Naive thymus-derived CD8-positive, alpha-beta T cell (primary cell): ENCODE results near the gene RAB23. TPM values are rescaled to one million over a fixed set of nuclear protein-coding genes. Genes with fewer than 3 reads are reported as not detected.

ENCODE experiments used
- ATAC-seq, 2 donors: fragments of 150-1000 bp; cut with Tn5 transposase in 1 of 2; sonication (Bioruptor Pico), chemical (Tn5 transposase) in 1 of 2; 1 replicate in 1 of 2; 2 replicates in 1 of 2; pipeline ENCODE4 v1.10.0; 2021; ENCODE audit warnings: mild to moderate bottlenecking in 2 of 2, moderate library complexity in 2 of 2
- POLR2A ChIA-PET: fragments of 350-600 bp; sonication (Branson Sonifier 250); formaldehyde crosslinking; loops from one replicate; lab custom pipeline; 2021; ENCODE audit warnings: antibody characterized with exemption; lab: Charles Lee
- DNase-seq, 10 donors: peaks; one replicate each; pipeline versions ENCODE4 v3.0.0 to v3.0.0-alpha.2; 2020 to 2022
- H3K27ac Mint-ChIP-seq, 10 donors: one replicate each; pipeline ENCODE4 v1.8.0; 2020 to 2022; ENCODE audit warnings: mild to moderate bottlenecking in 10 of 10, mixed read lengths in 10 of 10, moderate library complexity in 4 of 10, inconsistent platforms in 1 of 10
- H3K27me3 Mint-ChIP-seq, 5 donors: one replicate each; pipeline ENCODE4 v1.8.0; 2021 to 2022; ENCODE audit warnings: mixed read lengths in 5 of 5
- H3K36me3 Mint-ChIP-seq, 3 donors: one replicate each; pipeline ENCODE4 v1.8.0; 2020 to 2022; ENCODE audit warnings: mixed read lengths in 3 of 3, mild to moderate bottlenecking in 2 of 3, inconsistent platforms in 1 of 3
- H3K4me1 Mint-ChIP-seq, 4 donors: one replicate each; pipeline ENCODE4 v1.8.0; 2021 to 2022; ENCODE audit warnings: mixed read lengths in 4 of 4
- H3K4me3 Mint-ChIP-seq, 10 donors: one replicate each; pipeline ENCODE4 v1.8.0; 2020 to 2022; ENCODE audit warnings: mild to moderate bottlenecking in 10 of 10, mixed read lengths in 10 of 10, moderate library complexity in 6 of 10, inconsistent platforms in 1 of 10
- H3K9me3 Mint-ChIP-seq, 9 donors: one replicate each; pipeline ENCODE4 v1.8.0; 2020 to 2022; ENCODE audit warnings: mixed read lengths in 9 of 9, mild to moderate bottlenecking in 3 of 9, inconsistent platforms in 1 of 9, moderate library complexity in 1 of 9
- polyA plus RNA-seq, 3 donors: library from polyadenylated mRNA; unstranded; fragments of 300-500 nt; fragmentation: Illumina TruSeq; gene quantifications; one replicate each; pipeline ENCODE4 v1.2.3, GENCODE V29; 2021
- total RNA-seq, 8 experiments: library from RNA in 2 of 8; stranded (reverse) in 2 of 8; gene quantifications; one replicate each; pipeline ENCODE4 v1.2.3 and lab custom pipeline; 2021 to 2026

Gene RAB23
- total RNA-seq (1 to 10 TPM in 1 of 2 experiments, under 1 TPM in 1; 0.73 to 1.3 TPM), polyA plus RNA-seq (under 1 TPM; 0.53 to 0.97 (median 0.56) TPM), total RNA-seq (lab: John Stamatoyannopoulos, UW) (0.49 to 5.2 (median 2.3) reads per million in 6 experiments)

DNA sequence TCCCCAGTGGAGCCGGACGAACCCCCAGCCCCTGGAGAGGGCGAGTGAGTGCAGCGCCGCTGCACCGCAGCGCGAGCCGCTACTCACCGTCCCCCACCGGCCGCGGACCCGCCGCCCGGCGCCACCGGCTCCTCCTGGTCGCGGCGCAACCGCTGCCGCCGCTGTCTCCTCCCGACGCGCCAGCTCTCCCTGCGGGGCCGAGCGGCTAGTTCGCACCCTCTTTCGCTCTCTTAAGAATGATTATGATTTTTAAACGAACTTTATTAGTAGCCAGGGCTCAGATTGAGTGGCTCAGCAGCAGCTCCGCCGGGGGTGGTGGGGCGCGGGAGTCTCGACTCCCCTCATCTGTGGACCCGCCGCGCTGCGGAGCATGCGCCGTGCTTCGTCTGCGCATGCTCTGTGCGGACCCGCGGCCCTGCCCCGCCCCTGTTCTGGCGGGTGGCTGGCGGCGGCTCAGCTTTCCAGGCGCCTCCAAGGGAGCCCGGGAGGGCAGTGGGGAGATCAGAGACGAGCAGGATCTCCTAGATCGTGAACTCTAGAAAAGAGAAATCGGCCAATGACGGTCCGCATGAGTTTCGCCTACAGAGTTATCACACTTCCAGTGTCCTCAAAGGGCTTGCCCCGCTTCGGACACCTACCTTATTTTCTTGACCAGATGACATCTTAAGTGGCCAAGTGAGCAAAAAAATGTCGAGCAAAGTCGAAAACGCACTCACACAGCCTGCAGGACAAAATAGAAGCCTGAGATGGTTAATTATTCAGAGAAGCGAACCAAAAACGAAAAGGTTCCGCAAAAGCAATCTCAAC is at the start of gene RAB23:
TSS of gene RAB23 (minus strand) at position 372 of the 807 bp plus-strand sequence. CDS start 11,927 bp downstream, outside the sequence.
- Mint-ChIP-seq H3K4me1 (peaks cover 5 to 8% (median 6%) of the 10 kb centered on the region in 4 donors), H3K4me3 (peak within 1 kb of the TSS; percentile 95 to 100 (median 99)), H3K27me3 (peaks cover 4 to 21% (median 11%) of the 10 kb centered on the region in 5 donors), H3K27ac (peak within 1 kb of the TSS; percentile 84 to 97 (median 92)), H3K36me3 (peaks cover 0 to 4% (median 0%) of the 10 kb centered on the region in 3 donors), H3K9me3 (no peaks in the 10 kb centered on the region)
- DNase-seq (peak; percentile 75 to 88 (median 84)), ATAC-seq (peak; percentile 83 to 88)
- POLR2A ChIA-PET = interaction anchor here (0.5 to 1.3 kb wide), 2 partner anchors 50 to 127 kb away, joined by 3 to 7 read pairs; partner anchors contain the start of gene BAG2

DNA sequence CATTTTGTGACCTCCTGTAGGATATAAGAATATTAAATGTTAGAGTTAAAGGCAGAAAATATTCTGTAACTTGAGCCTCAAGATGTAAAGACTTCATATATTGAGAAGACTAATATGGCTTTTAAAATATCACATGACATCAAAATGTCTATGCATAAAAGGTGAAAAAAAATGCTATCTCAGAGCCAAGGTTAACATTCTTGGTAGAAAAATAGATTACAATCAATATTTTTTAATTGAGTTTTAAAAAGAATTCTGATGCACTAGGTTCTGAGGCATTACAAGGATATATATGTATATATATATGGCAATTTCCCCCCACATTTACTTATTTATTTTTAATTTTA is 46.2 kb upstream of the RAB23 start:
- Mint-ChIP-seq H3K4me3 (no peak overlapping the region), H3K9me3 (no peaks in the 10 kb centered on the region), H3K4me1 (peaks cover 0 to 2% (median 0%) of the 10 kb centered on the region in 4 donors), H3K27ac (no peak overlapping the region), H3K27me3 (peaks cover 1 to 15% (median 8%) of the 10 kb centered on the region in 5 donors), H3K36me3 (no peaks in the 10 kb centered on the region)
- no peak for DNase-seq
- POLR2A ChIA-PET = no interaction called here
- ATAC-seq = no peak

GRCh38 chr6:57267586-57268293 is 45.6 kb upstream of the RAB23 start:
- no peak overlapping the region for H3K27ac Mint-ChIP-seq
- DNase-seq (peak; percentile 6 to 65 (median 26)), ATAC-seq (peak; percentile 32 to 41)
- H3K4me3 Mint-ChIP-seq = no peak overlapping the region
- H3K27me3 Mint-ChIP-seq = peaks cover 1 to 13% (median 9%) of the 10 kb centered on the region in 5 donors
- no peaks in the 10 kb centered on the region for H3K9me3 Mint-ChIP-seq
- POLR2A ChIA-PET = no interaction called here
- peaks cover 0 to 2% (median 0%) of the 10 kb centered on the region in 4 donors for H3K4me1 Mint-ChIP-seq
- H3K36me3 Mint-ChIP-seq = no peaks in the 10 kb centered on the region

- peaks cover 0 to 2% (median 0%) of the 10 kb centered on the region in 4 donors for H3K4me1 Mint-ChIP-seq
- DNase-seq (no peak), ATAC-seq (no peak)
- H3K9me3 Mint-ChIP-seq = no peaks in the 10 kb centered on the region
- POLR2A ChIA-PET = no interaction called here
- no peaks in the 10 kb centered on the region for H3K36me3 Mint-ChIP-seq
- H3K4me3 Mint-ChIP-seq = no peak overlapping the region
- H3K27ac Mint-ChIP-seq = no peak overlapping the region
- peaks cover 0 to 25% (median 6%) of the 10 kb centered on the region in 5 donors for H3K27me3 Mint-ChIP-seq
These were observed 43.7 kb upstream of the RAB23 start for GRCh38 chr6:57265755-57266221.

- Mint-ChIP-seq H3K27ac (no peak overlapping the region), H3K4me3 (no peak overlapping the region), H3K27me3 (peaks cover 0 to 32% (median 7%) of the 10 kb centered on the region in 5 donors), H3K36me3 (no peaks in the 10 kb centered on the region), H3K4me1 (peaks cover 0 to 2% (median 0%) of the 10 kb centered on the region in 4 donors), H3K9me3 (no peaks in the 10 kb centered on the region)
- POLR2A ChIA-PET = no interaction called here
- ATAC-seq (no peak), DNase-seq (no peak)
These were observed 41.6 kb upstream of the RAB23 start for GRCh38 chr6:57263739-57264138.

DNA sequence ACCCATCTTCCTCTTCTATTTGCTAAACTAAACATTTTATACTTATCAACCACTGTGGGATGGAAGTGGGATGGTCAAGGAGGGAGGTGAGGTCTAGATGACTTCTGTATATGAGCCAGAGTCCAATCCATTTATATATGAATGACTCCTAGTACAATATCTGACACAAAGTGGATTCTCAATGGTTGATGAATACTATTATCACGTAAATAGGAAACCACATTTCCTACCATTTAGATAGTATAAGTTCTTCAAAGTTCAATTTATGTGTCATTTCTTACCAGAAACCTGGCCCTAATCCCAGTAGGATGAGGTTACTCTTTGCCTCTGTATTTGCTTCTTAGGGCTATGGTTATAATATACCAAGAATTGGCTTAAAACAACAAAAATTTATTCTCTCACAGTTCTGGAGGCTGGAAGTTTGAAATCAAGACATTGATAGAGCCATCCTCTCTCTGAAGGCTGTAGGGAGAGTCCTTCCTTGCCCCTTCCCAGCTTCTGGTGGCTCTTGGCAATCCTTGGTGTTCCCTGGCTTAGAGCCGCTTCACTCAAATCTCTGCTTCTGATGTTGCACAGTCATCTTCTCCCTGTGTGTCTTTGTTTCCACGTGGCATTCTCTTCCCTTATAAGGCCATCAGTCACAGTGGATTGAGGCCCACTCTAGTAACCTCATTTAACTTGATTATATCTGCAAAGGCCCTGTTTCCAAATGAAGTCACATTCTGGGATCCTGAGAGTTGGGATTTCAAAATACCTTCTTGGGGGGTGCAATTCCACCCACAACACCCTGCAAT is 41.0 kb upstream of the RAB23 start:
- H3K27ac Mint-ChIP-seq = no peak overlapping the region
- no peak for ATAC-seq
- POLR2A ChIA-PET = no interaction called here
- H3K4me3 Mint-ChIP-seq = no peak overlapping the region
- H3K9me3 Mint-ChIP-seq = no peaks in the 10 kb centered on the region
- peaks cover 0 to 32% (median 8%) of the 10 kb centered on the region in 5 donors for H3K27me3 Mint-ChIP-seq
- DNase-seq = no peak
- H3K36me3 Mint-ChIP-seq = no peaks in the 10 kb centered on the region
- H3K4me1 Mint-ChIP-seq = peaks cover 0 to 2% (median 0%) of the 10 kb centered on the region in 4 donors

- H3K27ac Mint-ChIP-seq = no peak overlapping the region
- POLR2A ChIA-PET = no interaction called here
- DNase-seq (no peak), ATAC-seq (no peak)
- no peaks in the 10 kb centered on the region for H3K4me1 Mint-ChIP-seq
- H3K9me3 Mint-ChIP-seq = no peaks in the 10 kb centered on the region
- H3K27me3 Mint-ChIP-seq = peaks cover 0 to 32% (median 6%) of the 10 kb centered on the region in 5 donors
- no peak overlapping the region for H3K4me3 Mint-ChIP-seq
- no peaks in the 10 kb centered on the region for H3K36me3 Mint-ChIP-seq
These were observed 40.4 kb upstream of the RAB23 start for GRCh38 chr6:57262488-57262887.

DNA sequence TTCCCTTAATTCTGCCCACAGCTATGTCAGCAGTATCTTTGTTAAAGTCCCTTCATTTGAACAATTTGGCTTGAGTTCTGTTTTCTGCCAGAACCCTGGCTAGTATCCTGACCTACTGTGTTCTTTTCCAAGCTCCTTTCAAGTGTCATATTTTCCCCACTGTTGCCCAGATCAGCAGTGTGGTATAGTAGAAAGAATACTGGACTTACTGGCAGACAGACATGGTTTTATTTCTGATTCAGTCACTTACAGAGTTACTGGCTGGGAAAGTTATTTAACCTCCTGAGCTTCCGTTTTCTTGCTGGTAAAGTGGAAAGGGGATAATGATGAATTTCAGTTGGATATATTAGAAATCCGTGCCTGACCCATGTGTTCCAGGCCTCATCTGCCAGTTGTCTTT is 39.8 kb upstream of the RAB23 start:
- Mint-ChIP-seq H3K4me1 (no peaks in the 10 kb centered on the region), H3K4me3 (no peak overlapping the region), H3K27ac (no peak overlapping the region), H3K9me3 (no peaks in the 10 kb centered on the region), H3K36me3 (no peaks in the 10 kb centered on the region), H3K27me3 (peaks cover 0 to 32% (median 3%) of the 10 kb centered on the region in 5 donors)
- POLR2A ChIA-PET = no interaction called here
- DNase-seq (no peak), ATAC-seq (no peak)

- Mint-ChIP-seq H3K27me3 (peaks cover 0 to 32% (median 3%) of the 10 kb centered on the region in 5 donors), H3K4me3 (no peak overlapping the region), H3K9me3 (no peaks in the 10 kb centered on the region), H3K4me1 (no peaks in the 10 kb centered on the region), H3K36me3 (no peaks in the 10 kb centered on the region), H3K27ac (no peak overlapping the region)
- POLR2A ChIA-PET = no interaction called here
- ATAC-seq = no peak
- no peak for DNase-seq
These were observed 37.0 kb upstream of the RAB23 start for GRCh38 chr6:57259064-57259463.

DNA sequence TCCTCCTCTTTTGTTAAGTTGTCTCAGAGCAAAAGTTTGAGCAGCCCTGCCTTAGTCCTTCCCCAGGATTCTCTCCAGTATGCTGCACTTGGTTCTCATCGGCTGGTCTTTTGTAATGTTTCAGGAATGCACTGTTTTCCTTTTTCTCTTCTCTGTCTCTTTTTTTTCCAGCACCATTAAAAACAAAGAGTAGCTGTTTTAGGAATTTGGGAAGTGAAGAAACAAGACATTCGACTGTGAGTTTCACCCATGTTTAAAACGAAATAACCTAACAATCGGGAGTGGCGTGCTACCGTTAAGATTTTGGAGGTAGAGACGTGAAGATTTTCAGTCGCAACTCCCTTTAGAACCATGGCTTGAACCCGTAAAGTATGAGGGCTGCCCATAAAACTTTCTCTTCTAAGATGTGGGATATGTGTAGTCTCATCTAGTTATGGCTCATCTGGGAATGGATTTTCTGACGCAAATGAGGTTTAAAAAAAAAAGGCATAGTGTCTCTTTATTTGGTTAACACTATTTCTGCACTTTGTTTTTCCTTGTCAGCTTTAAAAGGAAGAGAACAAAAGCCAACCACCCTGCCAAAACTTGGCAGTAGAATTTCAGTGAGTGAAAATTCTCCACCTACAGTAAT is 35.9 kb upstream of the RAB23 start:
- no peak for ATAC-seq
- no peaks in the 10 kb centered on the region for H3K36me3 Mint-ChIP-seq
- POLR2A ChIA-PET = no interaction called here
- no peak overlapping the region for H3K27ac Mint-ChIP-seq
- no peaks in the 10 kb centered on the region for H3K4me1 Mint-ChIP-seq
- H3K4me3 Mint-ChIP-seq = no peak overlapping the region
- peaks cover under 1 to 30% (median 5%) of the 10 kb centered on the region in 5 donors for H3K27me3 Mint-ChIP-seq
- no peaks in the 10 kb centered on the region for H3K9me3 Mint-ChIP-seq
- DNase-seq = no peak

- POLR2A ChIA-PET = no interaction called here
- Mint-ChIP-seq H3K4me3 (no peak overlapping the region), H3K27me3 (peaks cover 1 to 15% (median 5%) of the 10 kb centered on the region in 5 donors), H3K9me3 (no peaks in the 10 kb centered on the region), H3K4me1 (no peaks in the 10 kb centered on the region), H3K27ac (no peak overlapping the region), H3K36me3 (no peaks in the 10 kb centered on the region)
- DNase-seq (no peak), ATAC-seq (no peak)
These were observed 34.4 kb upstream of the RAB23 start for GRCh38 chr6:57256541-57256940.
